CD14-positive monocyte (primary cell): ENCODE results near the gene ITPR2. TPM values are rescaled to one million over a fixed set of nuclear protein-coding genes. Genes with fewer than 3 reads are reported as not detected.

ENCODE experiments used
- DNase-seq, 3 donors: peaks; one replicate each; pipeline ENCODE4 v3.0.0-alpha.2; 2011 to 2022
- H2AFZ ChIP-seq: 2 replicates; pipeline ENCODE4 v1.6.0; 2012; ENCODE audit warnings: mild to moderate bottlenecking, low read depth, low read length, inconsistent platforms; ENCODE audit not compliant: insufficient read depth, poor library complexity, severe bottlenecking
- H3K27ac ChIP-seq, 2 donors: 1 replicate in 1 of 2; 2 replicates in 1 of 2; pipeline ENCODE4 v1.5.1; 2012 to 2013; ENCODE audit warnings: low read length in 2 of 2, control low read depth in 1 of 2, inconsistent platforms in 1 of 2, low read depth in 1 of 2, mild to moderate bottlenecking in 1 of 2
- H3K27me3 ChIP-seq, 2 donors: one replicate each; pipeline versions ENCODE4 v1.6.0 to v1.6.1; 2011 to 2013; ENCODE audit warnings: low read length in 2 of 2; ENCODE audit not compliant: control insufficient read depth in 2 of 2, insufficient read depth in 2 of 2
- H3K36me3 ChIP-seq, 2 donors: replicated peaks in 1 of 2; 1 replicate in 1 of 2; 2 replicates in 1 of 2; pipeline versions ENCODE4 v1.5.1 to v1.6.1; 2012 to 2013; ENCODE audit warnings: low read length in 2 of 2, control low read depth in 1 of 2, inconsistent platforms in 1 of 2, mild to moderate bottlenecking in 1 of 2; ENCODE audit not compliant: insufficient read depth in 2 of 2, control insufficient read depth in 1 of 2
- H3K4me1 ChIP-seq, 2 donors: 1 replicate in 1 of 2; 2 replicates in 1 of 2; pipeline versions ENCODE4 v1.5.1 to v1.6.1; 2012 to 2013; ENCODE audit warnings: low read length in 2 of 2, control low read depth in 1 of 2, inconsistent platforms in 1 of 2, mild to moderate bottlenecking in 1 of 2, moderate library complexity in 1 of 2; ENCODE audit not compliant: insufficient read depth in 2 of 2, control insufficient read depth in 1 of 2
- H3K4me2 ChIP-seq: replicated peaks from 2 replicates; pipeline ENCODE3; 2012; ENCODE audit warnings: low read length, moderate library complexity, mild to moderate bottlenecking; ENCODE audit not compliant: poor library complexity, severe bottlenecking; ENCODE audit errors: extremely low read depth
- H3K4me3 ChIP-seq, 3 experiments: fragments of 200-600 bp in 1 of 3; sonication (generic) in 1 of 3; replicated peaks in 1 of 3; 1 replicate in 2 of 3; 2 replicates in 1 of 3; pipeline ENCODE4 v1.5.1; 2011 to 2013; ENCODE audit warnings: low read length in 3 of 3, mild to moderate bottlenecking in 3 of 3, control low read depth in 2 of 3, low read depth in 2 of 3, inconsistent platforms in 1 of 3, moderate library complexity in 1 of 3
- H3K79me2 ChIP-seq: 2 replicates; pipeline ENCODE4 v1.6.0; 2012; ENCODE audit warnings: mild to moderate bottlenecking, control low read depth, inconsistent platforms, low read length, moderate library complexity; ENCODE audit not compliant: insufficient read depth
- H3K9ac ChIP-seq: 2 replicates; pipeline ENCODE4 v1.6.0; 2017; ENCODE audit warnings: low read length, mild to moderate bottlenecking; ENCODE audit not compliant: insufficient read depth, poor library complexity, severe bottlenecking
- H3K9me3 ChIP-seq, 2 donors: replicated peaks in 1 of 2; 1 replicate in 1 of 2; 2 replicates in 1 of 2; pipeline versions ENCODE4 v1.5.1 to v1.6.1; 2012 to 2013; ENCODE audit warnings: low read length in 2 of 2, control low read depth in 1 of 2; ENCODE audit not compliant: control insufficient read depth in 1 of 2, insufficient read depth in 1 of 2
- H4K20me1 ChIP-seq: 2 replicates; pipeline ENCODE4 v1.6.0; 2012; ENCODE audit warnings: mild to moderate bottlenecking, low read length, control low read depth, moderate library complexity; ENCODE audit not compliant: insufficient read depth
- H3K27ac Mint-ChIP-seq, 7 donors: one replicate each; pipeline ENCODE4 v1.8.0; 2020; ENCODE audit warnings: mild to moderate bottlenecking in 7 of 7, mixed read lengths in 7 of 7, moderate library complexity in 6 of 7, inconsistent platforms in 2 of 7
- H3K27me3 Mint-ChIP-seq, 3 donors: one replicate each; pipeline ENCODE4 v1.8.0; 2021 to 2022; ENCODE audit warnings: low read depth in 3 of 3, mild to moderate bottlenecking in 3 of 3, mixed read lengths in 3 of 3, moderate library complexity in 3 of 3, inconsistent platforms in 1 of 3
- H3K36me3 Mint-ChIP-seq, 2 donors: one replicate each; pipeline ENCODE4 v1.8.0; 2020; ENCODE audit warnings: mixed read lengths in 2 of 2, inconsistent platforms in 1 of 2, mild to moderate bottlenecking in 1 of 2
- H3K4me1 Mint-ChIP-seq: one replicate; pipeline ENCODE4 v1.8.0; 2020; ENCODE audit warnings: mild to moderate bottlenecking, mixed read lengths
- H3K4me3 Mint-ChIP-seq, 2 donors: one replicate each; pipeline ENCODE4 v1.8.0; 2020; ENCODE audit warnings: mild to moderate bottlenecking in 2 of 2, mixed read lengths in 2 of 2, moderate library complexity in 1 of 2
- H3K9me3 Mint-ChIP-seq, 7 donors: one replicate each; pipeline ENCODE4 v1.8.0; 2020 to 2022; ENCODE audit warnings: mixed read lengths in 7 of 7, mild to moderate bottlenecking in 6 of 7, moderate library complexity in 6 of 7, inconsistent platforms in 2 of 7
- WGBS: methylation state at CpG from one replicate; pipeline ENCODE4 v1.1.5; 2013; ENCODE audit warnings: missing lambda C conversion rate; ENCODE audit not compliant: insufficient coverage; 5-methylcytosine and 5-hydroxymethylcytosine counted together
- intact Hi-C, 2 donors: fragments of 100-400 bp; cut with micrococcal nuclease; formaldehyde crosslinking; loops; one replicate each; pipeline versions ENCODE4 v1.15.0 to v1.15.1; 2023
- polyA plus RNA-seq, 3 donors: library from polyadenylated mRNA; depleted of rRNA in 1 of 3; unstranded in 2 of 3; stranded (reverse) in 1 of 3; fragments of 300-500 nt in 2 of 3; fragments of >200 nt in 1 of 3; fragmentation: Illumina TruSeq in 2 of 3; gene quantifications; 1 replicate in 2 of 3; 2 replicates in 1 of 3; pipeline ENCODE4 v1.2.3, GENCODE V29; 2012 to 2021
- TF ChIP-seq, protein P1 (sequence below): fragments of 200-600 bp; IDR thresholded peaks from one replicate; pipeline ENCODE4 v1.8.0; 2022; ENCODE audit warnings: antibody characterized with exemption, mild to moderate bottlenecking

Gene ITPR2
- polyA plus RNA-seq, 3 donors, result 2.7 to 6.4 (median 5.7) TPM

GRCh38 chr12:26806556-26806955 is 26.4 kb downstream of the ITPR2 start:
- H3K36me3 ChIP-seq, result no peaks in the 10 kb centered on the region
- no peak overlapping the region for H3K4me2 ChIP-seq
- no peaks in the 10 kb centered on the region for H3K9me3 ChIP-seq
- Mint-ChIP-seq H3K4me1 (peaks cover 27% of the 10 kb centered on the region), H3K27me3 (no peaks in the 10 kb centered on the region), H3K4me3 (no peak overlapping the region), H3K9me3 (no peaks in the 10 kb centered on the region), H3K36me3 (peaks cover 0 to 3% of the 10 kb centered on the region in 2 donors), H3K27ac (no peak overlapping the region)
- no peak overlapping the region for H2AFZ ChIP-seq
- H3K27ac ChIP-seq, result no peak overlapping the region
- intact Hi-C loops, result no loop called here
- H3K4me3 ChIP-seq, result no peak overlapping the region
- H4K20me1 ChIP-seq, result peaks cover 52% of the 10 kb centered on the region
- TF ChIP-seq, protein P1, sequence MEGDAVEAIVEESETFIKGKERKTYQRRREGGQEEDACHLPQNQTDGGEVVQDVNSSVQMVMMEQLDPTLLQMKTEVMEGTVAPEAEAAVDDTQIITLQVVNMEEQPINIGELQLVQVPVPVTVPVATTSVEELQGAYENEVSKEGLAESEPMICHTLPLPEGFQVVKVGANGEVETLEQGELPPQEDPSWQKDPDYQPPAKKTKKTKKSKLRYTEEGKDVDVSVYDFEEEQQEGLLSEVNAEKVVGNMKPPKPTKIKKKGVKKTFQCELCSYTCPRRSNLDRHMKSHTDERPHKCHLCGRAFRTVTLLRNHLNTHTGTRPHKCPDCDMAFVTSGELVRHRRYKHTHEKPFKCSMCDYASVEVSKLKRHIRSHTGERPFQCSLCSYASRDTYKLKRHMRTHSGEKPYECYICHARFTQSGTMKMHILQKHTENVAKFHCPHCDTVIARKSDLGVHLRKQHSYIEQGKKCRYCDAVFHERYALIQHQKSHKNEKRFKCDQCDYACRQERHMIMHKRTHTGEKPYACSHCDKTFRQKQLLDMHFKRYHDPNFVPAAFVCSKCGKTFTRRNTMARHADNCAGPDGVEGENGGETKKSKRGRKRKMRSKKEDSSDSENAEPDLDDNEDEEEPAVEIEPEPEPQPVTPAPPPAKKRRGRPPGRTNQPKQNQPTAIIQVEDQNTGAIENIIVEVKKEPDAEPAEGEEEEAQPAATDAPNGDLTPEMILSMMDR, result no peak
- 100% methylated on average over 1 of the region's 5 CpGs for WGBS
- no peak for DNase-seq
- no peaks in the 10 kb centered on the region for H3K27me3 ChIP-seq
- H3K9ac ChIP-seq, result no peak overlapping the region
- H3K79me2 ChIP-seq, result no peaks in the 10 kb centered on the region
- peaks cover 0 to 3% of the 10 kb centered on the region in 2 donors for H3K4me1 ChIP-seq

GRCh38 chr12:26805401-26805971 is 27.5 kb downstream of the ITPR2 start:
- no peaks in the 10 kb centered on the region for H3K27me3 ChIP-seq
- peaks cover 2 to 12% of the 10 kb centered on the region in 2 donors for H3K36me3 Mint-ChIP-seq
- intact Hi-C loops, result no loop called here
- H4K20me1 ChIP-seq, result peaks cover 58% of the 10 kb centered on the region
- no peak overlapping the region for H2AFZ ChIP-seq
- H3K9me3 Mint-ChIP-seq, result no peaks in the 10 kb centered on the region
- H3K27me3 Mint-ChIP-seq, result no peaks in the 10 kb centered on the region
- TF ChIP-seq, protein P1, result no peak
- H3K36me3 ChIP-seq, result no peaks in the 10 kb centered on the region
- no peak overlapping the region for H3K4me2 ChIP-seq
- no peak overlapping the region for H3K4me3 ChIP-seq
- H3K9ac ChIP-seq, result no peak overlapping the region
- DNase-seq, result no peak
- H3K79me2 ChIP-seq, result no peaks in the 10 kb centered on the region
- H3K4me1 Mint-ChIP-seq, result peaks cover 20% of the 10 kb centered on the region
- no peak overlapping the region for H3K4me3 Mint-ChIP-seq
- peaks cover 0 to 3% of the 10 kb centered on the region in 2 donors for H3K4me1 ChIP-seq
- H3K27ac Mint-ChIP-seq, result no peak overlapping the region
- H3K9me3 ChIP-seq, result no peaks in the 10 kb centered on the region
- H3K27ac ChIP-seq, result no peak overlapping the region
- WGBS, result 100% methylated on average over 2 of the region's 5 CpGs
